ENCODE results near the gene MCF2L.
A peak's percentile ranks its signal among the peaks of the same experiment; 100 is the strongest.

The MCF2L gene

DNA sequence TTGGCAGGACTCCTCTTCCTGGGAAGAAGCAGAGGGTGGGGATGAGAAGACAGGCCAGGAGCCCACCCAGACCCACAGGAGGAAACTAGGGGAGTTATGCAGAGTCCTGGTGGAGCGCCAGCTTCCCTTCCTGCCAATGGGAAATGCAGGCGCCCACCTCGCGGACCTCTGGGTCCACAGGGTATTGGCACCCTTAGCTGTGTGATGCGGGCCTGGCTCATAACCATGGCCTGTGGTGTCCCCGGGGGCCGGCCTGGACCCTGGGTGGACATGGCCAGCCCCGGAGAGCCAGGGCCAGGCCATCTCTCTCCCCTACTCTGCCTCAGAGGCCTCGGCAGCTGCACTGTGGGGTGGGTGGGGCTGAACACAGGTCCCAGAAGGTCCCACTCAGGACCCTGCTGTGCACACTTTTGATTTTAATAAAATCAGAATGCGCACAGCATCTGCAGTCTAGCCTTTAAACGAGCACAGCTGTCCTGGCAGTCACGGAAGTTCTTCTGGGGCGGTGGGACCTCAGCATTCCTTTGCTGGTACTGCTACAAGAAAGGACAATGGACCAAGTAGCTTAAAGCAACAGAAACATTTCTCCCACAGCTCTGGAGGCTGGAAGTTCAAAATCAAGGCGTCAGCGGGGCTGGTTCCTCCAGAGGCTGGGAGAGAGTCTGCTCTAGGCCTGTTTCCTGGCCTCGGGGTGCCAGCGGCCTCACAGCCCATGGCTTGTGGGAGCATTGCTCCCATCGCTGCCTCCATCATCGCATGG lies 155.4 kb downstream of the MCF2L start:
- Histone ChIP-seq H3K9me3 (no peaks in the 10 kb centered on the region), H3K36me3 (no peaks in the 10 kb centered on the region), H3K4me1 (peaks cover 4% of the 10 kb centered on the region; the same call in 1 of the 2 replicates), H3K27me3 (no peaks in the 10 kb centered on the region), H3K4me3 (ENCODE audit: low read depth, low read length) (no peak overlapping the region)
- TF ChIP-seq, protein P1, sequence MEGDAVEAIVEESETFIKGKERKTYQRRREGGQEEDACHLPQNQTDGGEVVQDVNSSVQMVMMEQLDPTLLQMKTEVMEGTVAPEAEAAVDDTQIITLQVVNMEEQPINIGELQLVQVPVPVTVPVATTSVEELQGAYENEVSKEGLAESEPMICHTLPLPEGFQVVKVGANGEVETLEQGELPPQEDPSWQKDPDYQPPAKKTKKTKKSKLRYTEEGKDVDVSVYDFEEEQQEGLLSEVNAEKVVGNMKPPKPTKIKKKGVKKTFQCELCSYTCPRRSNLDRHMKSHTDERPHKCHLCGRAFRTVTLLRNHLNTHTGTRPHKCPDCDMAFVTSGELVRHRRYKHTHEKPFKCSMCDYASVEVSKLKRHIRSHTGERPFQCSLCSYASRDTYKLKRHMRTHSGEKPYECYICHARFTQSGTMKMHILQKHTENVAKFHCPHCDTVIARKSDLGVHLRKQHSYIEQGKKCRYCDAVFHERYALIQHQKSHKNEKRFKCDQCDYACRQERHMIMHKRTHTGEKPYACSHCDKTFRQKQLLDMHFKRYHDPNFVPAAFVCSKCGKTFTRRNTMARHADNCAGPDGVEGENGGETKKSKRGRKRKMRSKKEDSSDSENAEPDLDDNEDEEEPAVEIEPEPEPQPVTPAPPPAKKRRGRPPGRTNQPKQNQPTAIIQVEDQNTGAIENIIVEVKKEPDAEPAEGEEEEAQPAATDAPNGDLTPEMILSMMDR (IDR thresholded peaks at IDR 0.05; ENCODE audit: low read depth, low read length): no peak
- DNase-seq: no peak

DNA sequence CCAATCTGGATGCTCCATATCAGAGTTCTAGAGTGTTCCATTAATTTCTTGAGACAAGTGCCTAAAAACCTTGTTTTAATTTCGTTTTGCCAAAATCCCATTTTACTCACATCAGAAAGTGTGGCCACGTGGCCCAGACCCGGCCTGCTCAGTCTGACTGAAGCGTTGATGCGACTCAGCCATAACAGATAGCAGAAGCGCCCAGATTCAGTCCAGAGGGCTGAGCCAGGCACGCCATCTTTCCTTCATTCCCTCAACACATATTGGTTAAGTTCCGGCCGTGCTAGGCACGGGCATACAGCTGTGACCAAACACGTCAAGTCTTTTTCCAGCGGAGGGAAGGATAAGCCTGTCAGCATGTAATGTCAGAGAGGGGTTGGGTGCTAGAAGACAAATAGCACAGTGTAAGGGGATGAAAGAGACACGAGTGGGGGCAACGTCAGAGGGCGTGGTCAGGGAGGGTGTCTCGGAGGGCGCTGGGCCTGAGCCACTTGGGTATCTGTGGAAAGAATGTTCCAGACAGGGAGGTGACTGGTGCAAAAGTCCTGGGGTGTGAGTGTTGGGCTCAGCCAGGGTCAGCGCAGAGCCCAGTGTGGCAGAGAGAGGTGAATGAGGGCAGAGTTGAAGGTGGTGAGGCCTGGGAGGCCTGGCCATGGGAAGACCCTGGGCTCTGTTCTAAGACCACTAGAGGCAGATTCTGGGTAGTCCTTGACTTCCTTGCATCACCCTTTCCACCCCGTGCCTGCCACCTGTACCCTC lies 156.7 kb downstream of the MCF2L start:
- Histone ChIP-seq H3K36me3 (no peaks in the 10 kb centered on the region), H3K4me1 (peaks cover 4% of the 10 kb centered on the region; the same call in 1 of the 2 replicates), H3K4me3 (ENCODE audit: low read depth, low read length) (no peak overlapping the region), H3K9me3 (no peaks in the 10 kb centered on the region), H3K27me3 (no peaks in the 10 kb centered on the region)
- peak; percentile 4 for DNase-seq
- TF ChIP-seq, protein P1 (IDR thresholded peaks at IDR 0.05; ENCODE audit: low read depth, low read length): no peak

DNA sequence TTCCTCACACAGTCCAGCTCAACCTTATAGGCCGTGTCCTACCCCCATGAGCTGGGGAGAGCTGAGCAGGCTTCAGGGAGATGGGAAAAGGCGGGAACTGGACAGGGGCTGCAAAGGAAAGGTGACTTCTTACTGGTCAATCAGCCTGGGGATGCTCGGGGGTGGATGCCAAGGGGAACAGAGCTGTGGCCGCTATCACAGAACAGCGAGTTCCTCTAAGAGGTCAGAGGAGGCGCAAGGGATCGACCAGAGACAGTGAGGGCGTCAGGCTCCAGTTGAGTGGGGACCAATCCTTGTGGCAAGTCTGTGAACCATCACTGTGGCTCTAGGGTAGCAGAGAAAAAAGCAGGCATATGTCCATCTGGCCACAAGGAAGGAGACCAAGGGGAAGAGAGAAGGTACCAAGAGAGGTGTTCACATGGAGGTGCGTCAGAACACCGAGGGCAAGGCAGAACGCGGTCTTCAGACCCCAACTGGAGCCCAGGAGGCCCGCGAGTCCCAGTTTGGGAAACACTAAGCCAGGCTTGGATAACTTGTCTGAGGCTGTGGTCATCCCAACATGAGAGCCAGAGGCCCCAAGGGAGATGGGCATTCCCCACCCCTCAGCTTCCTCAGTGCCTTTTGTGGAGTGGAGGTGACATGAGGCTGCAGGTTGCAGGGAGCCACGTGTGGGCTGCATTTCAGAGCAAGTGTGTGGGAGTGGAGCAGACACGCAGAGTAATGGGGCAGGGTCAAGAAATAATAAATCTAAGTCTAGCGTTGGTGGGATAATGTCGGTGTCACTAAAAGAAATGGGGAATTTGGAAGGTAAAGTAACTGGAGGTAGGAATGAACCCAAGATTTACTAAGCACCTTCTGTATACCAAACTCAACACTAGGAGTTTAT lies 157.5 kb downstream of the MCF2L start:
- Histone ChIP-seq H3K27me3 (no peaks in the 10 kb centered on the region), H3K9me3 (no peaks in the 10 kb centered on the region), H3K4me1 (peaks cover 4% of the 10 kb centered on the region; the same call in 1 of the 2 replicates), H3K4me3 (ENCODE audit: low read depth, low read length) (no peak overlapping the region), H3K36me3 (no peaks in the 10 kb centered on the region)
- TF ChIP-seq, protein P1 (IDR thresholded peaks at IDR 0.05; ENCODE audit: low read depth, low read length): no peak
- peak; percentile 3 for DNase-seq

DNA sequence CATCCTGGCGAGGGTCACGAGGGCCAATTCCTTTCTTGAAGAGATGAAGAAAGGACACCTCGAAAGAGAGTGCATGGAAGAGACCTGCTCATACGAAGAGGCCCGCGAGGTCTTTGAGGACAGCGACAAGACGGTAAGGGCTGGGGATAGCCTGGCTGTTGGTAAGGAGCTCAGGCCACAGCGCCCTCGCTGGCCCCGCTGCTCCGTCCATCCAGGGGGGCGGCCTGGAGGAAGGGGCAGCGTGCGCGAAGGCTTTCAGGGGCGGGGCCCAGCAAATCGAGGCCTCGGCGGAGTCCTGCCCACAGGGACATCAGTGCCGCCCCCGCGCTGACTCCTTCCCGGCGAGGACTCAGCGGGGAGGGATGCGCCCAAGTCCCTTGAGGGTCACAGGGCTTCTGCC lies 160.5 kb downstream of the MCF2L start:
- H3K27me3 ChIP-seq: 0 out of 2 replicates have a peak, but pooled peaks cover 7% of the 10 kb centered on the region
- no peaks in the 10 kb centered on the region for H3K4me1 ChIP-seq
- no peak overlapping the region for H3K4me3 ChIP-seq (ENCODE audit: low read depth, low read length)
- no peaks in the 10 kb centered on the region for H3K9me3 ChIP-seq
- H3K36me3 ChIP-seq: no peaks in the 10 kb centered on the region
- DNase-seq: no peak
- TF ChIP-seq, protein P1 (IDR thresholded peaks at IDR 0.05; ENCODE audit: low read depth, low read length): no peak

GRCh38 chr13:113129921-113130750 lies 161.1 kb downstream of the MCF2L start:
- H3K36me3 ChIP-seq: no peaks in the 10 kb centered on the region
- TF ChIP-seq, protein P1 (IDR thresholded peaks at IDR 0.05; ENCODE audit: low read depth, low read length): no peak
- H3K4me3 ChIP-seq (ENCODE audit: low read depth, low read length): no peak overlapping the region
- no peak for DNase-seq
- no peaks in the 10 kb centered on the region for H3K9me3 ChIP-seq
- 0 out of 2 replicates have a peak, but pooled peaks cover 7% of the 10 kb centered on the region for H3K27me3 ChIP-seq
- H3K4me1 ChIP-seq: no peaks in the 10 kb centered on the region
